Mesangial cell (primary cell): ENCODE results near the gene OR10X1. TPM values are rescaled to one million over a fixed set of nuclear protein-coding genes. Genes with fewer than 3 reads are reported as not detected.

Experiments used
- total RNA-seq: library from RNA; depleted of rRNA; stranded (reverse); fragments of >200 nt; gene quantifications from 2 replicates; pipeline ENCODE4 v1.2.3, GENCODE V29; 2015

The OR10X1 gene, protein sequence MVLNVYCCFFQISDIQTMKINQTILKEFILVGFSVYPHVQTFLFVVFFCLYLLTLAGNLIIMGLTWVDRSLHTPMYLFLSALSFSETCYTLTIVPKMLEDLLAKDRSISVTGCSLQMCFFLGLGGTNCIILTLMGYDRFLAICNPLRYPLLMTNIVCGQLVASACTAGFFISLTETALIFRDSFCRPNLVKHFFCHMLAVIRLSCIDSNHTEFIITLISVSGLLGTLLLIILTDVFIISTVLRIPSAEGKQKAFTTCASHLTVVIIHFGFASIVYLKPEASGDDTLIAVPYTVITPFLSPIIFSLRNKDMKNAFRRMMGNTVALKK
- total RNA-seq: not detected in 2 replicates

DNA sequence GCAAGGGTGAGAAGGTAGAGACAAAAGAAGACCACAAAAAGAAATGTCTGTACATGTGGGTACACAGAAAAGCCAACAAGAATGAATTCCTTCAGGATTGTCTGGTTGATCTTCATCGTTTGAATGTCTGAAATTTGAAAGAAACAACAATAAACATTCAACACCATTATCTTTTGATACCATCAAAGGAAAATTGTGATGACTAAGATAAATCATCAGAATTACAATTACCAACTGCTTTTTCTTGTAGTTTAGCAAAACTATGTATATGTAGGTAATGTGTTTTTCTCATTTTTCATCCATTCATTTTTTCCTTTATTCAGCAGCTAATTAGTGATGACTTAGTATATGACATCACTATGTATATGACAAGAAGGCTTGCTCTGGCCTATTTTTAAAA, at the start of gene OR10X1:
OR10X1 (minus strand) TSS at position 167 of the 400 bp plus-strand sequence; CDS start at position 167, 0 bp downstream.

DNA sequence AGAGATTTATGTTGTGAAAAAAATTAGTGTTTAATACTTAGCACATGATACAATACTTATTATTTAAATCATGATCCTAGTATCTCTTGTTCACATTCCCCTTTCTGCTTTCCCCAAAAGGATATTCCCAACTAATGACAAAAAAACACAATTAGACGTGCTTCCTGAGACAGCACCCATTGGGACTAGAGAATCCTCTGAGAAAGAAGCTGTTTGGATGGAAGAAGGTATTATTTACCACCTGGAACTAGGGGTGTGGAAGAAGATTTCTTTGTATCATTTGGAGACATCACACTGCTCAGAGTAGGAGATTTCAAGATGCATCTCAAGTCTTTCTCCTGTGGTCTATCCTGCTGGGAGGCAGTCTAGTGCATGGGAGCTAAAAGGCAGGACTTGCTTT, 25.3 kb upstream of the OR10X1 start, which contains the start of gene OR10Z1:
OR10Z1 (plus strand) TSS at position 301 of the 400 bp plus-strand sequence. CDS start 1,171 bp downstream, outside the sequence.

DNA sequence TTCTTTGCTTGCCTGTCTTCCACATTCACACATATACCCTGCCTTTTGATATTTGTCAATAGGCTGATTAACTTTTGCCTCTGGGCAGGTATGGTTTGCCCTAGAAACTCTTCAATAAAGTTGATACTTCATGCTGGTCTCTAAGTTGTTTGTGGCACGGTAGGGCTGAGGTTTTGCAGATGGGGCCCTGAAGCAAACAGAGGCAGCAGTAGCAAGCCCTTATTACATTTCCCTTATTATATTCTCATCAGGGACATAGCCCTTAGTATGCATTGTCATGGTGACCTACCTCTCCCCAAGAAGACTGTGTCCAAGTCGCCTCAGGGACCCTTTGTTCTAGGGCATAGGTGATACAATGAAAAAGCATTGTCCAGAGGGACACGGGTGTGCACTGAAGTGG, 9.2 kb downstream of the OR10X1 start, which contains the start of gene OR6P1:
OR6P1 (minus strand) TSS at position 101 of the 400 bp plus-strand sequence. CDS start 6,976 bp downstream, outside the sequence.

DNA sequence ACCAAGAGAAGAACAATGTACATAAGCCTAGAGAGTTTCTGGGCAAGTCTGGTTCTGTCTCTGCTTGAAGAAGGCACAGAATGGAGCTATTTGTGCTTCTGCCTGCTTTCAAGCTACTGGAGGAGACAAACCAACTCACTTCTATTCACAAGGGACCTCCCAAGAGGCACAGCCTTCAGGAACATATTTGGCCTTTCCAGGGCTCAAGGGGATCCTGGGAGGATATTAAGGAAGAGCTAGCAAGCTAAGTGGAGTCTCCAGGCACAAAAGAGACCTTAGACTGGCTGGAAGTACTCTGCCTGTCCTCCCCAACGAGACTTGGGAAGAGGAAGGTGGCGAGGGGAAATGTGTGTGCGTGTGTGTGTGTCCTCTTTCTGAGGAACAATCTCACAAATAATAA, 25.3 kb downstream of the OR10X1 start, which contains the start of gene OR6Y1:
OR6Y1 (minus strand) TSS at position 54 of the 400 bp plus-strand sequence. CDS start 6,300 bp downstream, outside the sequence.

Other genes starting within 250 kb of the OR10X1 start
- not detected in 2 replicates for gene CD1B, start 248.4 kb downstream of the OR10X1 start, total RNA-seq
- not detected in 2 replicates for gene CD1E, start 226.0 kb downstream of the OR10X1 start, total RNA-seq
- gene OR10T2, start 180.4 kb downstream of the OR10X1 start, total RNA-seq: not detected in 2 replicates
- not detected in 2 replicates for gene OR10K2, start 153.7 kb downstream of the OR10X1 start, total RNA-seq
- not detected in 2 replicates for gene OR10K1, start 118.1 kb downstream of the OR10X1 start, total RNA-seq
- not detected in 2 replicates for gene OR10R2, start 107.7 kb downstream of the OR10X1 start, total RNA-seq
- gene OR6Y1, start 25.5 kb downstream of the OR10X1 start, total RNA-seq: not detected in 2 replicates
- gene OR6P1, start 9.3 kb downstream of the OR10X1 start, total RNA-seq: not detected in 2 replicates
- gene OR10Z1, start 25.4 kb upstream of the OR10X1 start, total RNA-seq: not detected in 2 replicates
- gene SPTA1, start 106.8 kb upstream of the OR10X1 start, total RNA-seq: not detected in 2 replicates
- gene OR6K2, start 120.8 kb upstream of the OR10X1 start, total RNA-seq: not detected in 2 replicates
- not detected in 2 replicates for gene OR6K3, start 140.8 kb upstream of the OR10X1 start, total RNA-seq
- not detected in 2 replicates for gene OR6K6, start 174.8 kb upstream of the OR10X1 start, total RNA-seq
- not detected in 2 replicates for gene OR6N1, start 192.3 kb upstream of the OR10X1 start, total RNA-seq
- not detected in 2 replicates for gene OR6N2, start 201.3 kb upstream of the OR10X1 start, total RNA-seq